Muscle layer of colon (tissue), 2 donors: Measurements from ENCODE around the gene DCDC2B.

Source experiments
- H3K27ac ChIP-seq: one replicate; pipeline ENCODE4 v1.7.0; 2013; ENCODE audit warnings: low read depth, mild to moderate bottlenecking, low read length, moderate library complexity
- H3K27me3 ChIP-seq, 2 donors: one replicate each; pipeline ENCODE4 v1.7.0; 2013; ENCODE audit warnings: low read length in 2 of 2, mild to moderate bottlenecking in 2 of 2; ENCODE audit not compliant: insufficient read depth in 2 of 2, control insufficient read depth in 1 of 2
- H3K36me3 ChIP-seq: one replicate; pipeline ENCODE4 v1.7.0; 2013; ENCODE audit warnings: mild to moderate bottlenecking, low read length; ENCODE audit not compliant: insufficient read depth
- H3K4me1 ChIP-seq: one replicate; pipeline ENCODE4 v1.7.0; 2013; ENCODE audit warnings: mild to moderate bottlenecking, low read length; ENCODE audit not compliant: insufficient read depth
- H3K4me3 ChIP-seq, 2 donors: one replicate each; pipeline ENCODE4 v1.7.0; 2013; ENCODE audit warnings: low read length in 2 of 2, low read depth in 1 of 2, mild to moderate bottlenecking in 1 of 2, moderate library complexity in 1 of 2
- H3K9ac ChIP-seq: one replicate; pipeline ENCODE4 v1.7.0; 2013; ENCODE audit warnings: low read length
- H3K9me3 ChIP-seq: one replicate; pipeline ENCODE4 v1.7.0; 2013; ENCODE audit warnings: mild to moderate bottlenecking, low read length
- donor health status: abdominal sarcoma.
- donor health status: Adenocarcinoma of cecum.

The DCDC2B gene

GRCh38 chr1:32197074-32197473 lies 11.8 kb upstream of the DCDC2B start:
- H3K27ac ChIP-seq = no peak overlapping the region
- H3K4me1 ChIP-seq = peaks cover 20% of the 10 kb centered on the region
- H3K9ac ChIP-seq = no peak overlapping the region
- peaks cover 52% of the 10 kb centered on the region for H3K36me3 ChIP-seq
- no peaks in the 10 kb centered on the region for H3K9me3 ChIP-seq
- no peaks in the 10 kb centered on the region for H3K27me3 ChIP-seq
- no peak overlapping the region for H3K4me3 ChIP-seq

GRCh38 chr1:32197837-32198236 lies 11.1 kb upstream of the DCDC2B start:
- Histone ChIP-seq H3K4me1 (peaks cover 21% of the 10 kb centered on the region), H3K36me3 (peaks cover 45% of the 10 kb centered on the region), H3K9ac (no peak overlapping the region), H3K9me3 (no peaks in the 10 kb centered on the region), H3K4me3 (no peak overlapping the region), H3K27me3 (no peaks in the 10 kb centered on the region), H3K27ac (no peak overlapping the region)

- Histone ChIP-seq H3K27me3 (no peaks in the 10 kb centered on the region), H3K36me3 (peaks cover 39% of the 10 kb centered on the region), H3K4me3 (no peak overlapping the region), H3K9me3 (no peaks in the 10 kb centered on the region), H3K27ac (no peak overlapping the region), H3K9ac (no peak overlapping the region), H3K4me1 (peaks cover 21% of the 10 kb centered on the region)
Measured at GRCh38 chr1:32198237-32199042, 10.4 kb upstream of the DCDC2B start.

- Histone ChIP-seq H3K9me3 (no peaks in the 10 kb centered on the region), H3K27me3 (no peaks in the 10 kb centered on the region), H3K36me3 (peaks cover 31% of the 10 kb centered on the region), H3K9ac (no peak overlapping the region), H3K4me1 (peaks cover 21% of the 10 kb centered on the region), H3K27ac (peak overlapping the region; percentile 19), H3K4me3 (no peak overlapping the region)
Measured at GRCh38 chr1:32199043-32199716, 9.7 kb upstream of the DCDC2B start.

- Histone ChIP-seq H3K9ac (peak overlapping the region; percentile 79), H3K36me3 (peaks cover 26% of the 10 kb centered on the region), H3K27ac (peak overlapping the region; percentile 92), H3K4me1 (peaks cover 23% of the 10 kb centered on the region), H3K4me3 (peak overlapping the region in 1 of 2 donors; percentile 89), H3K9me3 (no peaks in the 10 kb centered on the region), H3K27me3 (no peaks in the 10 kb centered on the region)
Measured at GRCh38 chr1:32199717-32200072, 9.2 kb upstream of the DCDC2B start.

GRCh38 chr1:32200226-32201010 lies 8.5 kb upstream of the DCDC2B start, which contains the start of gene CCDC28B:
Gene CCDC28B (plus strand): TSS chr1:32200595. CDS start chr1:32201936, 1,341 bp downstream.
- peak within 1 kb of the TSS; percentile 92 for H3K27ac ChIP-seq
- peaks cover 19% of the 10 kb centered on the region for H3K36me3 ChIP-seq
- H3K9me3 ChIP-seq = no peaks in the 10 kb centered on the region
- no peaks in the 10 kb centered on the region for H3K27me3 ChIP-seq
- peak within 1 kb of the TSS; percentile 79 for H3K9ac ChIP-seq
- H3K4me1 ChIP-seq = peaks cover 28% of the 10 kb centered on the region
- peak within 1 kb of the TSS; percentile 18 to 89 for H3K4me3 ChIP-seq

GRCh38 chr1:32201011-32201855 lies 7.7 kb upstream of the DCDC2B start:
- Histone ChIP-seq H3K9me3 (no peaks in the 10 kb centered on the region), H3K27me3 (no peaks in the 10 kb centered on the region), H3K36me3 (peaks cover 11% of the 10 kb centered on the region), H3K9ac (peak overlapping the region; percentile 79), H3K4me1 (peaks cover 32% of the 10 kb centered on the region), H3K27ac (peak overlapping the region; percentile 92), H3K4me3 (peak overlapping the region; percentile 18 to 89)

GRCh38 chr1:32204943-32205361 lies 3.9 kb upstream of the DCDC2B start:
- H3K4me1 ChIP-seq = peaks cover 28% of the 10 kb centered on the region
- H3K9ac ChIP-seq = no peak overlapping the region
- H3K4me3 ChIP-seq = peak overlapping the region; percentile 72 to 79
- peak overlapping the region; percentile 78 for H3K27ac ChIP-seq
- no peaks in the 10 kb centered on the region for H3K27me3 ChIP-seq
- no peaks in the 10 kb centered on the region for H3K9me3 ChIP-seq
- no peaks in the 10 kb centered on the region for H3K36me3 ChIP-seq

GRCh38 chr1:32205401-32206370 lies 3.2 kb upstream of the DCDC2B start, which contains the start of gene IQCC:
Gene IQCC (plus strand): TSS chr1:32205671. CDS start chr1:32205682, 11 bp downstream.
- Histone ChIP-seq H3K36me3 (no peaks in the 10 kb centered on the region), H3K27me3 (no peaks in the 10 kb centered on the region), H3K4me1 (peaks cover 26% of the 10 kb centered on the region), H3K9ac (peak within 1 kb of the TSS; percentile 78), H3K27ac (peak within 1 kb of the TSS; percentile 78), H3K9me3 (no peaks in the 10 kb centered on the region), H3K4me3 (peak within 1 kb of the TSS; percentile 72 to 79)

GRCh38 chr1:32208469-32208868 lies 420 bp upstream of the DCDC2B start:
- Histone ChIP-seq H3K36me3 (no peaks in the 10 kb centered on the region), H3K27me3 (no peaks in the 10 kb centered on the region), H3K9me3 (no peaks in the 10 kb centered on the region), H3K27ac (no peak overlapping the region), H3K9ac (no peak overlapping the region), H3K4me3 (no peak overlapping the region), H3K4me1 (peaks cover 16% of the 10 kb centered on the region)
